ENCODE results near the gene FADS2.

- TF ChIP-seq EZH2phosphoT487 (IDR thresholded peaks at IDR 0.05; ENCODE audit: unreplicated experiment) (no peak), CTCF (conservative IDR thresholded peaks at IDR 0.05; ENCODE audit: low read depth in 2 of 2) (no peak), POLR2AphosphoS5 (IDR thresholded peaks at IDR 0.05; ENCODE audit: low read depth) (no peak), JUNB (IDR thresholded peaks at IDR 0.05; ENCODE audit: unreplicated experiment) (no peak), CREB1 (CRISPR knock-in tag; IDR thresholded peaks at IDR 0.05; ENCODE audit: low read depth) (no peak), REST (IDR thresholded peaks at IDR 0.05; ENCODE audit: unreplicated experiment) (no peak), EZH2 (IDR thresholded peaks at IDR 0.05; ENCODE audit: low read depth, unreplicated experiment) (no peak)
These were observed 67.6 kb downstream of the FADS2 start for GRCh38 chr11:61895718-61896059.
